GM18868 (cell line): ENCODE data around the gene NANOS1.

Experiments used
- ATAC-seq: cut with Tn5 transposase; IDR thresholded peaks from one replicate; pipeline ENCODE4 v1.9.1; 2021; ENCODE audit warnings: mild to moderate bottlenecking, moderate library complexity; ENCODE audit not compliant: unreplicated experiment

NANOS1 gene

GRCh38 chr10:119055472-119055871 lies 26.0 kb downstream of the NANOS1 start:
- no peak for ATAC-seq

DNA sequence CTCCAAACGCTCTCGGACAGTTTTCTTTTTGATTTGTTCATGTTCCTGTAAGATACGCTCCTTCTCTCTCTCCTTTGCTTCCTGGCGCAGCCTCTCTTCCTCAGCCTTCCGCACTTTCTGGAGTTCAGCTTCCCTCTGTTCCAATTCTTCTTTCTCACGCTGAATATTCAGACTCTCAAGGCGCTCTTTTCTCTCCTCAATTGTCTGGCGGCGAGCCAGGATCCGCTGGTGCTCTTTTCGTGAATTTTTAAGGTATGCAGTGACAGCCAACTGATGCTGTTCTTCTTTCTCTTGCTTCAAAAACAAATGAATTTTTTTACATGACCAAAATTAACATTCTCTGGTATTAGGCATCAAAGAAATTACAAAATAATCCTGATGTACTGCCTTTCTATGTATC lies 28.5 kb downstream of the NANOS1 start:
- ATAC-seq, result no peak

GRCh38 chr10:119059557-119059956 lies 30.0 kb downstream of the NANOS1 start:
- ATAC-seq, result no peak

DNA sequence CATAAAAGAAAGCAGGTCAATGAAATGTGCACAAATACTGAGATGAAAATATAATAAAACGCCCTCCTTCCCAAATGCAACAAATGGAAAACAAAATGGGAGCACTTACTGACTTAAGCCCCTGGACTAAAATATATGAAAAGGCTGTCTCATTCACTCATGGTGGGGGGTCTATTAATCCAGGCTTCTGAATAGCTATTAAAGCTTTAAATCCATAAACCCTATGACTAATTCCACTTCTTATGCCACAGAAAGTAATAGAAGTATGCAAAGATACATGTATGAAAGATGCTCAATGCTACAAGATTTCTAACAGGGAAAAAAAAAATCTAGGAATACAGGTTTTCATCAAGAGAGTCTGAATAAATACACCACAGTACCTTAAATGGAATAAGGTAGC lies 30.6 kb downstream of the NANOS1 start:
- ATAC-seq, result no peak

DNA sequence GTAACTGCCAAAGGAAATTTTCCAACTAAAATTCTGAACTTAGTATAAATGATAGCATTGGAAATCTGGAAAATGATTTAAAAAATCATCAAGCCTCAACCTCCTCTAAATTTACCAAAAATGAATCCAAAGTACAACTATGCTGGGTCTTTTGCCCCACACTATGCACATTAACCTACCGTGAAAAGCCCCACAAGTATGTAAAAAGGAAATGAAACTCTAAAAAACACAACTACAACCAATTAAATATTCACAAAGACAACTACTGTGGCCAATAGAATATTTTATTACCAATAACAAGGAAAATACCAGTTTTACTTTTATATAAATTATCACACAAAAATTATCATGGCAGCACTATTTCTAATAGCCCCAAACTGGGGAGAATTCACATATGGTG lies 31.8 kb downstream of the NANOS1 start:
- no peak for ATAC-seq

- no peak for ATAC-seq
Observed at GRCh38 chr10:119061926-119062325, 32.4 kb downstream of the NANOS1 start.

- no peak for ATAC-seq
Observed at GRCh38 chr10:119070395-119071165, 41.1 kb downstream of the NANOS1 start.

DNA sequence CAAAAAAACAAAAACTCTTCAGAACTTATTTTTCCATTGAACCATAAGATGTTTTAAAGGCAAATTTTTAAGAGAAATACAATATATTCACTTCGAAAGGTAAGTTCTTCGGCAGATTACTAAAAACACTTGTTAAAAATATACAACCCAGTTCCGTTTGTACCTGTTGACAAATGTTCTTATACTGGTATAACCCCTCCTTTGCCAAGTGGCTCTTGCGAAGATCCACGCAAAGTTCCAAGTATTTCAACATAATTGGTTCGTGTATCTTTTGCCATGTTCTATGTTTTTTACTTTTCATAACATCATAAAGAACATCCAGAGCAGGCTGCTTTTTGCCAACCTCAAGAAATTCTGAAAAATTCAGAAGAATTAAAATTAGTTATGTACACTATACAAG lies 44.1 kb downstream of the NANOS1 start:
- ATAC-seq, result no peak

DNA sequence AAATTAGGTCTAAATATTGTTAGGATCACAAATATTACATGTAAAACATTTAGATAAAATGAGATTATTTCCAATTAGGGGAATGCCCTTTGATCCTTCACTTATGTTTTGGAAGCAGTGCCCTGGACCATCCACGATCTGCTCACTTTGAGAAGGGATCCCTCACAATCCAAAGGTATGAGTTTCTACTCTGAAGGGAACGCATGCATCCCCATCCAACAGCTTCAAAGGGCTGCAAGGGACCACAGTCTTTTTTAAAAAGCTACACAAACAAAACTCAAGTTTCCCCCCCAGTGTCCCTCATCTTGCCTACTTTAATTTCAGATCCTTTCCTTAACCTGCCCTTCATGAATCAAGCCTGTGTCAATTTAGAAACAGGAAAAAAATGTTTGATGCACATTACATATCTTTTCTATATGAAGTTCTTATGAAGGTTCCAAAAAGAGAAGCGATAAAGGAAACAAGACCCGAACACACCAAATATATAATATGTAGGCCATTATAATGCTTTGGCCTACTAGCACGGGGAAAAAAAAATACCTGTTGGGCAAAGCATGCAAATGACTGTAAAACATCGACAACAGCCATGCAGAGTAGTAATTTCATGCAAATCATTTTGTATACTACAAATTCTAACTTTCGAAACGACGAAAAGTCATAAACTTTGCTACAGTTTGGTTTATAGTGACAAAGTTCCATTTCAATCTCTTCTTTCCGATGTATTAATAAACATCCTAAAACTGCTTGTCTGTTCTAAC lies 49.1 kb downstream of the NANOS1 start:
- no peak for ATAC-seq

- peak; percentile 68 for ATAC-seq
Observed at GRCh38 chr10:119079599-119080520, 50.3 kb downstream of the NANOS1 start.

GRCh38 chr10:119080521-119081259 lies 51.2 kb downstream of the NANOS1 start, which contains the start of gene EIF3A:
Gene EIF3A, minus strand, starts transcription at chr10:119080817. Its CDS starts 141 bp downstream, at chr10:119080676.
- ATAC-seq, result peak; percentile 82
